B cell (primary cell): Measurements from ENCODE around the gene EFNA5. TPM values are rescaled to one million over a fixed set of nuclear protein-coding genes. Genes with fewer than 3 reads are reported as not detected.

Experiments
- ATAC-seq: fragments of 200-7000 bp; cut with Tn5 transposase; one replicate; pipeline ENCODE4 v1.10.0; 2021; ENCODE audit warnings: low read depth, mild to moderate bottlenecking, moderate number of reproducible peaks, moderate library complexity
- CTCF ChIA-PET: fragments of 350-600 bp; sonication (Branson Sonifier 250); formaldehyde crosslinking; loops from one replicate; lab custom pipeline; 2021; ENCODE audit warnings: antibody characterized with exemption, inconsistent platforms; lab: Charles Lee
- POLR2A ChIA-PET: fragments of 350-600 bp; sonication (Branson Sonifier 250); formaldehyde crosslinking; loops from one replicate; lab custom pipeline; 2021; ENCODE audit warnings: antibody characterized with exemption; lab: Charles Lee
- DNase-seq: peaks from one replicate; pipeline ENCODE4 v3.0.0; 2013
- H2AFZ ChIP-seq: 2 replicates; pipeline ENCODE4 v1.6.1; 2012; ENCODE audit warnings: mild to moderate bottlenecking, low read depth, low read length; ENCODE audit not compliant: insufficient read depth, poor library complexity, severe bottlenecking
- H3K27ac ChIP-seq, 2 donors: 1 replicate in 1 of 2; 2 replicates in 1 of 2; pipeline ENCODE4 v1.5.1; 2012 to 2013; ENCODE audit warnings: low read length in 2 of 2, mild to moderate bottlenecking in 2 of 2, moderate library complexity in 1 of 2
- H3K27me3 ChIP-seq, 4 experiments: fragments of 200-600 bp in 1 of 4; sonication (generic) in 1 of 4; replicated peaks in 1 of 4; 1 replicate in 2 of 4; 2 replicates in 2 of 4; pipeline versions ENCODE4 v1.6.1 to v1.7.0; 2013 to 2016; ENCODE audit warnings: low read length in 3 of 4, mild to moderate bottlenecking in 2 of 4, mixed read lengths in 1 of 4, moderate library complexity in 1 of 4; ENCODE audit not compliant: insufficient read depth in 4 of 4, control insufficient read depth in 3 of 4; ENCODE audit errors: control extremely low read depth in 1 of 4
- H3K36me3 ChIP-seq, 2 experiments: replicated peaks in 1 of 2; 1 replicate in 1 of 2; 2 replicates in 1 of 2; pipeline versions ENCODE4 v1.6.1 to v1.7.1; 2013; ENCODE audit warnings: low read length in 1 of 2; ENCODE audit not compliant: insufficient read depth in 2 of 2, control insufficient read depth in 1 of 2; ENCODE audit errors: control extremely low read depth in 1 of 2, extremely low read depth in 1 of 2
- H3K4me1 ChIP-seq, 2 donors: fragments of 200-600 bp in 1 of 2; sonication (generic) in 1 of 2; 1 replicate in 1 of 2; 2 replicates in 1 of 2; pipeline versions ENCODE4 v1.5.1 to v1.6.1; 2013 to 2017; ENCODE audit warnings: low read length in 2 of 2; ENCODE audit not compliant: control insufficient read depth in 2 of 2, insufficient read depth in 2 of 2
- H3K4me2 ChIP-seq: replicated peaks from 2 replicates; pipeline ENCODE3; 2012; ENCODE audit warnings: mild to moderate bottlenecking, low read depth, low read length; ENCODE audit not compliant: poor library complexity, severe bottlenecking
- H3K4me3 ChIP-seq, 5 experiments: fragments of 200-600 bp in 1 of 5; sonication (generic) in 1 of 5; 1 replicate in 3 of 5; 2 replicates in 2 of 5; pipeline versions ENCODE4 v1.5.1 to v1.7.0; 2011 to 2016; ENCODE audit warnings: low read length in 4 of 5, mild to moderate bottlenecking in 4 of 5, low read depth in 2 of 5, control low read depth in 1 of 5, moderate library complexity in 1 of 5; ENCODE audit not compliant: insufficient read depth in 1 of 5; ENCODE audit errors: control extremely low read depth in 1 of 5, extremely low read depth in 1 of 5
- H3K79me2 ChIP-seq: fragments of 200-600 bp; sonication (generic); one replicate; pipeline ENCODE4 v1.6.0; 2016; ENCODE audit warnings: low read length; ENCODE audit not compliant: control insufficient read depth, insufficient read depth
- H3K9ac ChIP-seq: fragments of 200-600 bp; sonication (generic); 2 replicates; pipeline ENCODE4 v1.6.1; 2017; ENCODE audit warnings: mild to moderate bottlenecking, low read length, moderate library complexity
- H3K9me3 ChIP-seq, 3 donors: one replicate each; pipeline versions ENCODE4 v1.6.1 to v1.7.1; 2013; ENCODE audit warnings: low read length in 2 of 3; ENCODE audit not compliant: control insufficient read depth in 2 of 3, insufficient read depth in 1 of 3; ENCODE audit errors: control extremely low read depth in 1 of 3
- H4K20me1 ChIP-seq: 2 replicates; pipeline ENCODE4 v1.6.0; 2012; ENCODE audit warnings: mild to moderate bottlenecking, low read length; ENCODE audit not compliant: insufficient read depth, control insufficient read depth, poor library complexity, severe bottlenecking
- H3K27ac Mint-ChIP-seq: one replicate; pipeline ENCODE4 v1.8.0; 2021; ENCODE audit warnings: mixed read lengths
- H3K27me3 Mint-ChIP-seq: one replicate; pipeline ENCODE4 v1.8.0; 2021; ENCODE audit warnings: mixed read lengths
- H3K4me1 Mint-ChIP-seq: one replicate; pipeline ENCODE4 v1.8.0; 2021; ENCODE audit warnings: mixed read lengths
- H3K4me3 Mint-ChIP-seq: one replicate; pipeline ENCODE4 v1.8.0; 2021; ENCODE audit warnings: mixed read lengths
- H3K9me3 Mint-ChIP-seq: one replicate; pipeline ENCODE4 v1.8.0; 2022; ENCODE audit warnings: mixed read lengths; ENCODE audit not compliant: insufficient read depth
- EZH2 ChIP-seq: IDR thresholded peaks from 2 replicates; pipeline ENCODE4 v1.6.1; 2012; ENCODE audit warnings: borderline replicate concordance, low read depth, mild to moderate bottlenecking, moderate library complexity, low read length; ENCODE audit not compliant: insufficient read depth, poor library complexity, severe bottlenecking
- WGBS: methylation state at CpG from one replicate; pipeline ENCODE4 v1.1.5; 2013; ENCODE audit warnings: missing lambda C conversion rate; ENCODE audit not compliant: insufficient coverage; 5-methylcytosine and 5-hydroxymethylcytosine counted together
- intact Hi-C: fragments of 100-400 bp; cut with micrococcal nuclease; formaldehyde crosslinking; loops from one replicate; pipeline ENCODE4 v1.10.0; 2022
- polyA plus RNA-seq: library from polyadenylated mRNA; depleted of rRNA; stranded (reverse); fragments of >200 nt; gene quantifications from 2 replicates; pipeline ENCODE4 v1.2.3, GENCODE V29; 2012
- total RNA-seq, 2 donors: library from RNA; stranded (reverse); fragments of 120-200 nt in 1 of 2; gene quantifications; 1 replicate in 1 of 2; 2 replicates in 1 of 2; pipeline versions ENCODE4 v1.2.3 to v1.2.4, GENCODE V29; 2013 to 2022
- TF ChIP-seq, protein P1 (sequence below): fragments of 200-600 bp; IDR thresholded peaks from one replicate; pipeline ENCODE4 v1.8.0; 2022; ENCODE audit warnings: antibody characterized with exemption, mild to moderate bottlenecking

The EFNA5 gene
- total and polyA plus RNA-seq, 2 donors (not counting 1 experiment from before 2014, with no cell fraction given), result not detected

DNA sequence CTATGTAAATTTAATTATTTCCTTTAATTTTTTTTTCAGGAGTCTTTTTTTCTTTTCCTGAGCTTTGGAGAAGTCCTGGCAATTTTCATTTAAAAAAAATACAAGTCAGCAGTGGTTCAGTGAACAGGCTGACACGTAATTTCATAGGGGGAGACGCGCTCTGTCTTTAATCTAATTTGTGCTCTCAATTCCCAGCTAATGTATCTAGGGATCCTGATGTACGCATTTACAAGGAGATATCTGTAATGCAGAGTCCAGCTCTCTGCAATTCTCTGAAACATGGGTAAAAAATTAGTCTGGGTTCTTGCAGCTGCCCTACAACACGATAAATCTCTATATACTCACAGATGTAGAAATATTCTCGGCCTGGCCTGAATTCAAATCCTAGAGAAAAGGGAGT lies 243.9 kb downstream of the EFNA5 start:
- no peaks in the 10 kb centered on the region for H3K9me3 Mint-ChIP-seq
- TF ChIP-seq, protein P1, sequence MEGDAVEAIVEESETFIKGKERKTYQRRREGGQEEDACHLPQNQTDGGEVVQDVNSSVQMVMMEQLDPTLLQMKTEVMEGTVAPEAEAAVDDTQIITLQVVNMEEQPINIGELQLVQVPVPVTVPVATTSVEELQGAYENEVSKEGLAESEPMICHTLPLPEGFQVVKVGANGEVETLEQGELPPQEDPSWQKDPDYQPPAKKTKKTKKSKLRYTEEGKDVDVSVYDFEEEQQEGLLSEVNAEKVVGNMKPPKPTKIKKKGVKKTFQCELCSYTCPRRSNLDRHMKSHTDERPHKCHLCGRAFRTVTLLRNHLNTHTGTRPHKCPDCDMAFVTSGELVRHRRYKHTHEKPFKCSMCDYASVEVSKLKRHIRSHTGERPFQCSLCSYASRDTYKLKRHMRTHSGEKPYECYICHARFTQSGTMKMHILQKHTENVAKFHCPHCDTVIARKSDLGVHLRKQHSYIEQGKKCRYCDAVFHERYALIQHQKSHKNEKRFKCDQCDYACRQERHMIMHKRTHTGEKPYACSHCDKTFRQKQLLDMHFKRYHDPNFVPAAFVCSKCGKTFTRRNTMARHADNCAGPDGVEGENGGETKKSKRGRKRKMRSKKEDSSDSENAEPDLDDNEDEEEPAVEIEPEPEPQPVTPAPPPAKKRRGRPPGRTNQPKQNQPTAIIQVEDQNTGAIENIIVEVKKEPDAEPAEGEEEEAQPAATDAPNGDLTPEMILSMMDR, result no peak
- no peak for TF ChIP-seq EZH2
- Histone ChIP-seq H3K4me1 (no peaks in the 10 kb centered on the region), H4K20me1 (no peaks in the 10 kb centered on the region), H3K27ac (no peak overlapping the region), H3K36me3 (no peaks in the 10 kb centered on the region), H2AFZ (no peak overlapping the region), H3K27me3 (no peaks in the 10 kb centered on the region), H3K4me3 (no peak overlapping the region), H3K9ac (no peak overlapping the region), H3K4me2 (no peak overlapping the region), H3K79me2 (no peaks in the 10 kb centered on the region), H3K9me3 (no peaks in the 10 kb centered on the region)
- ChIA-PET POLR2A (no interaction called here), CTCF (no interaction called here)
- H3K4me1 Mint-ChIP-seq, result no peaks in the 10 kb centered on the region
- ATAC-seq (no peak), DNase-seq (no peak)
- no peak overlapping the region for H3K4me3 Mint-ChIP-seq
- WGBS, result 100% methylated on average over 3 of the region's 6 CpGs
- H3K27me3 Mint-ChIP-seq, result no peaks in the 10 kb centered on the region
- no peak overlapping the region for H3K27ac Mint-ChIP-seq
- intact Hi-C loops, result no loop called here

DNA sequence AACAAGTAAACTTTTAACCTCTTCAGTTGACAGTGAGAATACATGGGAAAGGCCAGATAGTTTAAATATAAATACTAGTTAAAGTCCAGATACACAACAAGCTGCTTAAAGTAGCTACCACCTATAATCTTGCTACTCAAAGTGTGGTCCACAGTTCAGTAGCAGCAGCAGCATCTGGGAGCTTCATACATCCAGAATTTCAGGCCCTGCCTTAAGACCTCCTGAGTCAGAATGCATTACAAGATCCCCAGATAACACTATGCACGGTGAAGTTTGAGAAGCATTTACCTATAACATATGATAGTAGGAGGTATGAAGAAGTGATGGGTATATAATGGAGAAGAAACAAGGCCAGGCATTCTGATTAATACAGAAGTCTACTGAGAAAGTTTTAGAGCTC lies 244.5 kb downstream of the EFNA5 start:
- Histone ChIP-seq H3K4me2 (no peak overlapping the region), H3K27me3 (no peaks in the 10 kb centered on the region), H3K79me2 (no peaks in the 10 kb centered on the region), H3K27ac (no peak overlapping the region), H3K9ac (no peak overlapping the region), H2AFZ (no peak overlapping the region), H3K4me3 (no peak overlapping the region), H3K36me3 (no peaks in the 10 kb centered on the region), H3K4me1 (no peaks in the 10 kb centered on the region), H4K20me1 (no peaks in the 10 kb centered on the region), H3K9me3 (no peaks in the 10 kb centered on the region)
- Mint-ChIP-seq H3K4me1 (no peaks in the 10 kb centered on the region), H3K9me3 (no peaks in the 10 kb centered on the region), H3K27ac (no peak overlapping the region), H3K4me3 (no peak overlapping the region), H3K27me3 (no peaks in the 10 kb centered on the region)
- no peak for DNase-seq
- POLR2A ChIA-PET, result no interaction called here
- TF ChIP-seq, protein P1, result no peak
- TF ChIP-seq EZH2, result no peak
- CTCF ChIA-PET, result no interaction called here
- intact Hi-C loops, result no loop called here
- no peak for ATAC-seq
- no CpG with 5 or more reads among the region's 1 CpG for WGBS
